Neutrophil (primary cell): ENCODE data around the gene RALGAPA2.

Source experiments
- H3K27ac ChIP-seq: fragments of 200-600 bp; sonication (generic); 2 replicates; pipeline ENCODE4 v1.5.1; 2016; ENCODE audit warnings: mild to moderate bottlenecking, moderate library complexity
- H3K27me3 ChIP-seq: fragments of 200-600 bp; sonication (generic); 2 replicates; pipeline ENCODE4 v1.6.0; 2016; ENCODE audit warnings: mild to moderate bottlenecking
- H3K36me3 ChIP-seq: fragments of 200-600 bp; sonication (generic); 2 replicates; pipeline ENCODE4 v1.5.1; 2017
- H3K4me1 ChIP-seq, 2 experiments: fragments of 200-600 bp in 1 of 2; sonication (generic) in 1 of 2; 1 replicate in 1 of 2; 2 replicates in 1 of 2; pipeline versions ENCODE4 v1.5.1 to v1.6.1; 2013 to 2016; ENCODE audit warnings: low read depth in 1 of 2, low read length in 1 of 2, mild to moderate bottlenecking in 1 of 2, moderate library complexity in 1 of 2; ENCODE audit not compliant: control insufficient read depth in 1 of 2, insufficient read depth in 1 of 2
- H3K4me3 ChIP-seq, 2 experiments: fragments of 200-600 bp in 1 of 2; sonication (generic) in 1 of 2; 1 replicate in 1 of 2; 2 replicates in 1 of 2; pipeline ENCODE4 v1.5.1; 2013 to 2016; ENCODE audit warnings: low read depth in 1 of 2, low read length in 1 of 2, mild to moderate bottlenecking in 1 of 2, moderate library complexity in 1 of 2
- H3K9me3 ChIP-seq: fragments of 200-600 bp; sonication (generic); 2 replicates; pipeline ENCODE4 v1.5.1; 2016
- TF ChIP-seq, protein P1 (sequence below): fragments of 200-600 bp; sonication (generic); IDR thresholded peaks from 2 replicates; pipeline ENCODE4 v1.5.1; 2016; ENCODE audit warnings: antibody characterized with exemption

Gene RALGAPA2

DNA sequence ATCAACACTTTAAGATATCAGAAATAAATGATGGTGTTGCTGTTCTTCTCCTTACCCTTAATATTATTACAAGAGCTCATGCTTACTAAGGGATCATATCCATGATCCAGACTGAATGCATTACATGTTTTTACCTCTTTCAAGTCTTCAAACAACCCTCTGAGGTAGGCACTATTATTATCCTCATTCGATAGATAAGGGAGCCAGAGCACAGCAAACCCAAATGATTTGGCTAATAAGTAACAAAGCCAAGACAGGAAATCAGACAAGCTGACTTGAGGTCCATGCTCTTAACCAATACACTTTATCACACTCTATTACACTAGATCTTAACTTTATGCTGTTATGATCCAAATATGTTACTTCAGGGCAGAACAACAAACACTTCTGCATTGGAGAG is 145.9 kb downstream of the RALGAPA2 start:
- H3K4me3 ChIP-seq = no peak overlapping the region
- no peaks in the 10 kb centered on the region for H3K9me3 ChIP-seq
- H3K4me1 ChIP-seq = peaks cover 5 to 7% of the 10 kb centered on the region in 2 experiments
- H3K27ac ChIP-seq = no peak overlapping the region
- no peaks in the 10 kb centered on the region for H3K27me3 ChIP-seq
- H3K36me3 ChIP-seq = peaks cover 73% of the 10 kb centered on the region
- TF ChIP-seq, protein P1, sequence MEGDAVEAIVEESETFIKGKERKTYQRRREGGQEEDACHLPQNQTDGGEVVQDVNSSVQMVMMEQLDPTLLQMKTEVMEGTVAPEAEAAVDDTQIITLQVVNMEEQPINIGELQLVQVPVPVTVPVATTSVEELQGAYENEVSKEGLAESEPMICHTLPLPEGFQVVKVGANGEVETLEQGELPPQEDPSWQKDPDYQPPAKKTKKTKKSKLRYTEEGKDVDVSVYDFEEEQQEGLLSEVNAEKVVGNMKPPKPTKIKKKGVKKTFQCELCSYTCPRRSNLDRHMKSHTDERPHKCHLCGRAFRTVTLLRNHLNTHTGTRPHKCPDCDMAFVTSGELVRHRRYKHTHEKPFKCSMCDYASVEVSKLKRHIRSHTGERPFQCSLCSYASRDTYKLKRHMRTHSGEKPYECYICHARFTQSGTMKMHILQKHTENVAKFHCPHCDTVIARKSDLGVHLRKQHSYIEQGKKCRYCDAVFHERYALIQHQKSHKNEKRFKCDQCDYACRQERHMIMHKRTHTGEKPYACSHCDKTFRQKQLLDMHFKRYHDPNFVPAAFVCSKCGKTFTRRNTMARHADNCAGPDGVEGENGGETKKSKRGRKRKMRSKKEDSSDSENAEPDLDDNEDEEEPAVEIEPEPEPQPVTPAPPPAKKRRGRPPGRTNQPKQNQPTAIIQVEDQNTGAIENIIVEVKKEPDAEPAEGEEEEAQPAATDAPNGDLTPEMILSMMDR = no peak

DNA sequence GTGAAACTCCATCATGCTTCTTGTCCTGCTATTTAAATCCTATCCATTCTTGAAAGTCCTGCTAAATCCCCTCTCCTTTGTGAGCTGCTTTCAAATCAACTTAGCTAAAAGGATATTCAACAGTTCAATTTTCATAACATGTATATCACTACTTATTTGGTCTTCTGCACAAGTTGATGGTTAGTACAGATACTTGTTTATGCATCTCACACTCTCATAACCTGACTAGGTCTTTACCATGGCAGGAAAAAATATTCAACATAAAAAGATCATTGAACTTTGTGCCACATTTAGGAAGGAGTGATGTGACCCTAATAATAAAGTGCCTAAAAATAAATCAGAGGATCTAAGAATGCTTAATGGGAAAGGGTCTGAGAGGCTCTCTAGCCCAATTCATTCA is 148.2 kb downstream of the RALGAPA2 start:
- Histone ChIP-seq H3K27me3 (no peaks in the 10 kb centered on the region), H3K4me1 (peaks cover 9 to 10% of the 10 kb centered on the region in 2 experiments), H3K36me3 (peaks cover 60% of the 10 kb centered on the region), H3K4me3 (no peak overlapping the region), H3K9me3 (no peaks in the 10 kb centered on the region), H3K27ac (no peak overlapping the region)
- TF ChIP-seq, protein P1 = no peak

GRCh38 chr20:20562507-20562906 is 149.9 kb downstream of the RALGAPA2 start:
- H3K27ac ChIP-seq = no peak overlapping the region
- no peaks in the 10 kb centered on the region for H3K9me3 ChIP-seq
- H3K4me3 ChIP-seq = no peak overlapping the region
- peaks cover 9 to 10% of the 10 kb centered on the region in 2 experiments for H3K4me1 ChIP-seq
- TF ChIP-seq, protein P1 = no peak
- no peaks in the 10 kb centered on the region for H3K27me3 ChIP-seq
- H3K36me3 ChIP-seq = peaks cover 51% of the 10 kb centered on the region

DNA sequence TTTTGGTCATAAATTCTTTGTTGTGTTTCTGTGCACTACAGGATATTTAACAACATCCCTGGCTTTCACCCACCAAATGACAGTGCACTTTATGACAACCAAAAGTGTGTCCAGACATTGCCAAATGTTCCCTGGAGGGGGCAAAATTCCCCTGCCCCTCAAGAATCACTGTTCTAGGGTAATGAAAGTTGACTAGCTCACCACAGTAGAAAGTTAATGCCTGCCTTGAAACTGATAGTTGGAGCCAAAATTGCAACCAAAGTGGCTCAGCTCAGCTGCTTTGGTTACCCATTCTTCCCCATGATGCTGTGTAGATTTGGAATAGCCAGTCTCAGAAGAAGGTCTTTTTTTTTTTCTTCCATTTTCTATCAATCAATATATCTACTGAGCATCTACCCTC is 150.6 kb downstream of the RALGAPA2 start:
- no peaks in the 10 kb centered on the region for H3K27me3 ChIP-seq
- H3K9me3 ChIP-seq = no peaks in the 10 kb centered on the region
- H3K4me1 ChIP-seq = peaks cover 9 to 10% of the 10 kb centered on the region in 2 experiments
- no peak overlapping the region for H3K4me3 ChIP-seq
- H3K36me3 ChIP-seq = peaks cover 52% of the 10 kb centered on the region
- H3K27ac ChIP-seq = peak overlapping the region; percentile 34
- TF ChIP-seq, protein P1 = no peak

DNA sequence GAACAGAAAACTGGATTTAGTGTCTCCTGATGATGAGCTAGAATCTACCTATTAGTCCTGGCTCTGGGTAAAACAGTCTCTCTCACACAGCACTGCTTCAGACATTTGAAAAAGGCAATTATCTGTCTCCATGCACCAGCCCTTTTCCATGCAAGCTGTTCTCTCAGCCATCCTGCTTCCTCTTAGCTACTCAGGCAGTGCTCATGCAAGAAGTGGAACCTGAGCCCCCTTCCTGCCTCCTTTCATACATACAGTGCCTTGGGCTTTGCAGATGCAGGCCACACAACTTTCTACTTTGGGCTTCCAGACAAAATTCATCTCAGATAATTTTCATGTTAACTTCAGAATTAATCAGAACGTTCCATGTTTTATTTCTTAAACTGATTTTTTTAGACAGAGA is 151.3 kb downstream of the RALGAPA2 start:
- Histone ChIP-seq H3K27ac (peak overlapping the region; percentile 8), H3K9me3 (no peaks in the 10 kb centered on the region), H3K36me3 (peaks cover 53% of the 10 kb centered on the region), H3K4me3 (no peak overlapping the region), H3K27me3 (no peaks in the 10 kb centered on the region), H3K4me1 (peaks cover 9 to 10% of the 10 kb centered on the region in 2 experiments)
- TF ChIP-seq, protein P1 = no peak

DNA sequence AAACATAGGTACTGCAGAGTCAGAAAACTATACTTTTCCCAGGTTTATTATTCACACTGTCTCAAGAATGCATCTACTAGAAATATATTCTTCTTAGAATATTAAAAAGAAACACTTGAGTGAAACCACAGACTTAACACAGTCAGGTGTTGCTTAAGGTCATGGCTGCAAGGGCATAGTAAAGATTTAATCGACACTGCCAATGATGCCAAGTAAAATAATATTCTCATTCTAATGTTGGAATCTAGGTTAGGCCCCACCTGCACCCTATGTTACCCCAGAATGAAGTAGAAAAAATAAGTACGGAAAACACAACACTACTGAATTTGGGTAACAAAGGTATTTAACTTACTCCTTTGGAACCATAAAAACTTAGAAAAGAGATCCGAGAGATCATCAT is 155.0 kb downstream of the RALGAPA2 start:
- Histone ChIP-seq H3K4me3 (no peak overlapping the region), H3K4me1 (peaks cover 9 to 10% of the 10 kb centered on the region in 2 experiments)

More for the DNA sequence above, 155.0 kb downstream of the RALGAPA2 start:
- Histone ChIP-seq H3K36me3 (peaks cover 34% of the 10 kb centered on the region), H3K27me3 (no peaks in the 10 kb centered on the region), H3K9me3 (no peaks in the 10 kb centered on the region), H3K27ac (no peak overlapping the region)
- TF ChIP-seq, protein P1 = no peak
